GM15510 (cell line): Measurements from ENCODE around the gene SLC16A7.

Source experiments
- POLR2A ChIP-seq: IDR thresholded peaks from 3 replicates; pipeline ENCODE4 v1.6.1; 2011; ENCODE audit warnings: borderline replicate concordance; ENCODE audit not compliant: insufficient read length; ENCODE audit errors: extremely low read depth

SLC16A7 gene

GRCh38 chr12:59678759-59679411, 83.1 kb downstream of the SLC16A7 start:
- TF ChIP-seq POLR2A = no peak

DNA sequence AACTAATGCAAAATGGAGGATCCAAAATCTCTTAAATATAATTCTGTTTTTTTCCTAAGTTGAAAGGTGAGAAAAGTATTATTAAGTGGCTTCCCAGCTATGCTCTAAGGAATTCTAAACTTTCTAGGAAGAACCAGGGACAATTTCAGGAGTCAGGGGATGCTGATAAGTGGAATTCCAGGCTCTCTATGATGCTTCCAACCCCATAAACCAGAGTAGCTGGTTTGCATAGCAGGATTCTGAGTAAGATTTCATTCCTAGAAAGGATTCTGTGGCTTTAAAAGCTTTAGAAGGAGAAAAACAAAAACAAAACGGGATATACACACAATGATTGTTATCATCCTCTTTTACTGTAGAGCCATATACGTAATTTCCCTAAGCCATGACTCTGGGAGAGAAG, 93.9 kb downstream of the SLC16A7 start:
- TF ChIP-seq POLR2A = no peak

- no peak for TF ChIP-seq POLR2A
Measured at GRCh38 chr12:59695379-59695778, 99.5 kb downstream of the SLC16A7 start.

- TF ChIP-seq POLR2A = no peak
Measured at GRCh38 chr12:59698600-59698999, 102.8 kb downstream of the SLC16A7 start.

DNA sequence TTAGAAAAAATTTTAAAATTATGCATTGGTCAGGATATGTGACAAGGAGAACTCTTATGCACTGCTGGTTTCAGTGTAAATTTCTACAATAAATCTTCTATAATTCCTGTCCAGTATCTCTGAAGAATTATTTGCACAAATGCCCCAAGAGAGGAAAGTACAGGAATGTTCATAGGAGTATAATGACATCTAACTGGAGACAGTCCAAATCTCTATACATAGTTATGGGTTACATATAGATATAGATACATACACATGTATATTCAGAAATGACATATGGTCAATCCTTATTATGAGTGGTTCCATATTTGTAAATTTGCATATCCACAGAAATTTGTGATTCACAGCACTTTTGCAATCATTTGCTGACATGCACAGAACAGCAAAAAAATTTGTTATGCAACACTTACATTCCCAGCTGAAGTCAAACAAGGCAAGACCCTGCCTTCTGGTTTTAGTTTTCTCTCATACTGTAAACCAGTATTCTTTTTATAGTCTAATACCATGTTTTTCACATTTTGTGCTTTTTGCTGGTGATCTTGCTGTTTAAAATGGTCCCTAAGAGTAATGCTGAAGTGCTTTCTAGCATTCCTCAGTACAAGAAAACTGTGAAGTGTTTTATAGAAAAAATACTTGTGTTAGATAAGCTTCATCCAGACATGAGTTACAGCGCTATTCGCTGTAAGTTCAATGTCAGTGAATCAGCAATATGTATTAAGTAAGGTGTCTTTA, 103.8 kb downstream of the SLC16A7 start:
- TF ChIP-seq POLR2A = no peak

DNA sequence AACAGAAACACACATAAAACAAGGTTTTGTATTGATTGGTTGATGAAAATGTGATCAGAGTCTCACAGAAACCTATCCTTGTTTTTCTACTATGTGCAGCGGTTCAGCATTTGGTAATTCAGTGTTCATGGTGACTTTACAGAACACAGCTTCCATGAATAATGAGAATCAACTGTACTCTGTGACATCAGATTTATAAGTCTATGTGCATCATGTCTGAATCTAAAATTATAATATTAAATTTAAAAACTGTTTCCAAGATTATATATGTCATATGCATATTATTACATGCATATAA, 104.3 kb downstream of the SLC16A7 start:
- no peak for TF ChIP-seq POLR2A

DNA sequence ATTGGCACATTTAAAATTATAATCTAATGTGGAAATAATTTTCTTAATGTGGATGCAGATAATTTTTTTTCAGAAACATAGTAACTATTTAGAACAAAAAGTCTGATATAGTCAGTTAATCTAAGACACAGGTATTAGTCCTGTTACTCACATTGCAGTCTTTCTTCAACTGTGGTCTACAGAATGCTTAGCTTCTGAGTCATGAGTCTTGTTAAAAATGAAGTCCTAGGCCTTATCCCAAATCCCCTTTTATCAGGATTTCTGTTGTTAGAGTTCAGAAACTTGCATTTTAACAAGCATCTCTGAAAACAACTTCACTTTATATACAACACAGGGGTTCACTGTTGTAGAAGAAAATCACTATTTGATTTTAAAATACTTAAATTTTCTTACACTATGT, 112.2 kb downstream of the SLC16A7 start:
- TF ChIP-seq POLR2A = no peak

DNA sequence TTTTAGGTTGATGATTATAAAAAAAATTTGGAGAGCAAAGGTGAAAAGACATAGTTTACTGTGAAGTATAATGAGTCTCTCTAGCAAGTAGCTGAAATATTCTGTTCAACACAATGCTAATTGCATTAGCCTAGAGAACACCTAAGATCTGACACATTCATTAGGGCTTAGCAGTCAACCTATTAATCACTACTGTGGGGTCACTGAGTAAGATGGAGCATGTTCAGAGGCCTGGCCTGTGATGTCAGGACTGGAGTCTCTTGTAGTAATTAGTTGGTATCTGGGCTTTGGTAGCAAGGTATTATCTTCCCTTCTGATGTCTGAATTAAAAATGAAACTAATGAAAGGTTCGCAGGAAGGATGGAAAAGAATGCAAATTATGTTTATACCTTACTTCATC, 112.7 kb downstream of the SLC16A7 start:
- no peak for TF ChIP-seq POLR2A

- no peak for TF ChIP-seq POLR2A
Measured at GRCh38 chr12:59710004-59710628, 114.3 kb downstream of the SLC16A7 start.

- TF ChIP-seq POLR2A = no peak
Measured at GRCh38 chr12:59710964-59711363, 115.1 kb downstream of the SLC16A7 start.

DNA sequence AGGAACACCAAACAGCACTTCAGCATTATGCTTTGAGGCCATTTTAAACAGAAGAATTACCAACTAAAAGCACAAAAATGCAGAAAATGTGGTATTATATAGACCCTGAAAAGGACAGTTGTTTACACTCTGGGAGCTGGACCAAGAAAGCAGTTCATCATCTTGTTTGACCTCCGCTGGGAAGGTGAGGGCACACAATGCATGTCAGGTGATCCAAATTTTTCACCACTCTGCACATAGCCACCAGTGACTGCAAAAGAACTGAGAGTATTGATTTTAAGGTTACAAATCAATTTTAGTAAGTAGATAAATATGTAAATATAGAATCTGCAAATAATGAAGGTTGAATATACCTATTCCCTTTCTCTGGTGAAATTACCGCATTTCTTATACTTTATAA, 119.6 kb downstream of the SLC16A7 start:
- TF ChIP-seq POLR2A = no peak

DNA sequence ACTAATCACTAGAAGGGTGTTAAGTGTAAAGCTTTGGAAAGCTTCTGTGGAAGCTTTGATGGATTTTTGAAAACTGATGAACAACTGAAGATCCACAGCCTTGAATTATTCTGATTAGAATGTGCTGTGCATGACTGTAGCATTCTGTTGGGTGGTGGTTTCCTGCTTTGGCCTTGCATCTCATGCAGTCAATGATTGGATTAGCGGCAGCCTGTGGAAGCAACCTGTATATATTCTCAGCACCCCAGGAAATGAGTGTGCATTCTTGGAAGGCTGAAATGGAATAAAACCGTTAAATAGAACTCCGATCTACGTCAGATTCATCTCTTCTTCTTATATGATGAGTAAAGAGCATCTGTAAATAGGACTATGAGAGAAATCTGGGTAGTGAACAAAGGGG, 120.2 kb downstream of the SLC16A7 start:
- no peak for TF ChIP-seq POLR2A

DNA sequence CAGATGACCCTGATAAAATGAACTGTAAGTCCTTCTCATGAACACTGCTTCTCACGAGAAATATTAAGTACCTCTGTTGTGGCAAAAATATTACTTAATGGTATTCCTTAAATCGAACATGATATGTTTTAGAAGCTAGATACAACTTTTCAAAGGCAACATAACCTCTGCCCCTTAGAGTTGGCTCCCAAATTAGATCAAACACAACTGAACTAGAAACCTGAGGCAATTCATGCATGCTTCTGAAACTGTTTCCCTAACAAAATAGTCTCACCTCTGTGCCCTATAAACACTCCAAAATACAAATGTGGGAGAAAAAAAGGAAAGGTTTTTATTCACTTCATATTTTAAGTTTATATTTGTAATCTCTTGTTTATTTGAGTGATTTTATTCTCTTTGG, 121.6 kb downstream of the SLC16A7 start:
- TF ChIP-seq POLR2A = no peak

- TF ChIP-seq POLR2A = no peak
Measured at GRCh38 chr12:59719701-59720100, 123.9 kb downstream of the SLC16A7 start.

DNA sequence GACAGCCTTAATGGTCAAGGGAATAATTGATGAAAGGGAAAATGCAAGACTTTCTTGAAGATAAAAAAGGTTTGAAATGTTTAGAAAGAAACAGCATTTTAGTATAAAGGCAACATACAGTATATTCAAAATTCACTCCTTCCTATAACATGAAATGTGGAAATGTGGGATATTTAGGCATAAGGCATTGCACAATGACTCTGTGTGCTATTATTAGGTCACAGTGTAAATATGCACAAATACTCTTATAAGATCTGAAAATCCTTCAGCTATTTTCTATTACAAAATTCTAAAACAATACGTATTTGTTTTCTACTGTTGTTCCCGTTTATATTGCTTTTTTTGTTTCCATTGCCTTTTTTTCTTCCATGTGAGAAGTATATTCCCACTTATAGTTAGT, 127.7 kb downstream of the SLC16A7 start:
- no peak for TF ChIP-seq POLR2A

DNA sequence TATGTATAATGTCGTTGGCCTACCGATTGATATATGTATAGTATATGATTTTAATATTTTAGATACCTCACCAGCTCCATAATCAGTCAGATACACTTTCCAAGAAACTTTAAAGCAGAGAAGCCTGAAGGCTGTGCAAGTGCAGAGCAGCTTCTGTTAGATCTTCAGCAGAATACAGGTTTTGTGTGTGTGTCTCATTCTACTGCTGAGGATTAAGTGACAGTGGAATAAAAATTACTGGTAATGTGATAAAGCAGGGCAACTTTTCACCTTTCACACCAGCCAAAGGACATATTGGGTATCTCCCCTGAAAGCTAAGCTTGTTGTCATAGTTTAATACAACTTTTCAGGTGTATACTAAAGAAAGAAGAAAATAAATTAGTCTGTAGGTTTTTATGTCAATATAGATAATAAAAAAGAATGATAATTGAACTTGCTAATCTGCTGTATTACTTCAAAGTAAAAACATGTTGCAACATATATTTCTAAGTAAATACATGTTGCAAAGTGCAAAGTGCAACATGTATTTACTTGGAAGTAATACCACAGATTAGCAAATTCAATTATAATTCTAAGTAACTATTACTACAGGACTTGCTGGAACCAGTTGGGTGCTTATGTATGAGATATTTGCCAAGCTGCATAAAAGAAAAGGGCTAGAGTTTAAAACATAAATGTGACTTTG, 128.3 kb downstream of the SLC16A7 start:
- no peak for TF ChIP-seq POLR2A

DNA sequence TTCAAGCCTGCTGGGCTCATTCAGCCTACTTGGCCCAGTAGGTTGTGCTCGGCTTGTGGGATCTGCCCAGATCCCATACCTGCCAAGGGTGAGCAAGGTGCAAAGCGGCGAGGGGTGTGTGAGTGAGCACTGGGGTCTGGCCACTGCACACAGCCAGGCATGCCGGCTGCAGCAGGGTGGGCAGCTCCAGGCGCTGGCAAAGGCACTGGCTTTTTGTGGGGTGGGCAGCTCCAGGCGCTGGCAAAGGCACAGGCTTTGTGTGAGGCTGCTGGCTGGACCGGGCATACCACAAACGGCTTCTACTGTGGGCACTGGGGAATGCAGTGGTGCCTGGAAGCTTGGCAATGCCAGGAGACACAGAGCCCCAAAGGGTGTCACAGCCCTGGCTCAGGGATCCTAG, 137.4 kb downstream of the SLC16A7 start:
- TF ChIP-seq POLR2A = no peak

- no peak for TF ChIP-seq POLR2A
Measured at GRCh38 chr12:59734371-59734770, 138.5 kb downstream of the SLC16A7 start.
